ENCODE results near the gene AP5S1. TPM values are rescaled to one million over a fixed set of nuclear protein-coding genes. Genes with fewer than 3 reads are reported as not detected.

Gene AP5S1
- total RNA-seq, 4 donors from 2014 or later, result 16.0 to 46.3 (median 35.0) TPM

- peak; percentile 52 to 59 for DNase-seq
- Histone ChIP-seq H3K27me3 (no peaks in the 10 kb centered on the region), H3K27ac (no peak overlapping the region), H3K9me3 (no peaks in the 10 kb centered on the region), H3K4me3 (replicated peaks in 1 of 3) (peak overlapping the region in 2 of 3 donors; percentile 20 to 29), H3K4me1 (peaks cover 8 to 24% of the 10 kb centered on the region in 2 donors), H3K36me3 (no peaks in the 10 kb centered on the region)
- 12 to 18% methylated on average over 12 to 33 of the region's 70 CpGs for WGBS, 2 donors
- TF ChIP-seq CTCF (IDR thresholded peaks at IDR 0.05) (peak in 1 of 6 experiments; percentile 20), POLR2A (IDR thresholded peaks at IDR 0.05) (no peak)
- intact Hi-C loops (cut with DNase I), result no loop called here
These were observed 42.4 kb upstream of the AP5S1 start for GRCh38 chr20:3777716-3778629.

- Histone ChIP-seq H3K4me3 (replicated peaks in 1 of 3) (no peak overlapping the region), H3K9me3 (no peaks in the 10 kb centered on the region), H3K4me1 (peaks cover 8 to 34% of the 10 kb centered on the region in 2 donors), H3K27ac (no peak overlapping the region), H3K36me3 (no peaks in the 10 kb centered on the region), H3K27me3 (no peaks in the 10 kb centered on the region)
- no peak for TF ChIP-seq CTCF (IDR thresholded peaks at IDR 0.05)
- no peak for TF ChIP-seq POLR2A (IDR thresholded peaks at IDR 0.05)
- DNase-seq, result no peak
- WGBS, 2 donors, result 65 to 73% methylated on average over 12 to 18 of the region's 18 CpGs
- intact Hi-C loops (cut with DNase I), result no loop called here
These were observed 41.4 kb upstream of the AP5S1 start for GRCh38 chr20:3778976-3779375.

DNA sequence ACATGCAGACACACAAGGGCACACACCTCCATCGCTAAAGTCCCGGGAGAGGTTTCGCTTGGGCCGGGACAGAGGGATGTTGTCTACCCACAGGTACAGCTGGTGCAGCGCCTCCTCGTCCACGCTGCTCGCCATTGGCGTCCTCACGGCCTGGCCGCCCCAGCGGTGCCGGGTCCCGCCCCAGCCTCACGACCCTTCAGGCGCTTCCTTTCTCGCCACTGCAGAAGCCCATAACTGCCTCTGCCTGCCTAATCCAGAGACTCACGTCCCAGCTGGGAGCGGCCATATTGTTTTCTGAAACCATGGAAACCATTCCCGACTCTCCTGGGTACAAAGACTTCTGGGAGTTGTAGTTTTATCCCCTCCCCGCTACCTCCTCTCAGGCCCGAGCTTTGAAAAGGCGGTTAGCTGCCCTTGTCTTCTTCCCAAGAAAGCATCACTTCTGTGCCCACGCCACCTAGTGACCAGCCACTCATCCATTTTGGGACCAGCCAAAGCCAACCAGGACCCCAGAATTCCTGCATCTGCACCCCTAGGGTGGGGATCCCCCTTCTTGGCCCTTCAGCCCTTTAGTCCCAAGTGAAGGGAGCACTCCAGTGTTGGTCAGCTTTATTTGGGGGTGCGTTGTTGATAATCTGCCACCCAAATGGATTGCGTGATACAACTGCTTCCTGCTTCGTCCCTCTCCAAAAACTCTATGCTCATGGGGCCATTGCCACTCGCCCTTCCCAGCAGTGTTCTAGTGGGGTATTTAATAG, 39.0 kb upstream of the AP5S1 start, which contains the start of gene SPEF1:
SPEF1 (minus strand) TSS at position 296 of the 758 bp plus-strand sequence; CDS start at position 135, 161 bp downstream.
- peak within 1 kb of the TSS in 2 of 3 donors; percentile 6 to 22 for H3K4me3 ChIP-seq (replicated peaks in 1 of 3)
- peaks cover 25 to 52% of the 10 kb centered on the region in 2 donors for H3K4me1 ChIP-seq
- H3K36me3 ChIP-seq, result no peaks in the 10 kb centered on the region
- no peaks in the 10 kb centered on the region for H3K9me3 ChIP-seq
- 18 to 24% methylated on average over 14 to 28 of the region's 28 CpGs for WGBS, 2 donors
- H3K27ac ChIP-seq, result no peak within 1 kb of the TSS
- peak in 4 of 6 experiments; percentile 28 to 40 (median 34) for TF ChIP-seq CTCF (IDR thresholded peaks at IDR 0.05)
- no peak for TF ChIP-seq POLR2A (IDR thresholded peaks at IDR 0.05)
- H3K27me3 ChIP-seq, result no peaks in the 10 kb centered on the region
- intact Hi-C loops (cut with DNase I), result no loop called here
- DNase-seq, result peak; percentile 72 to 75

- no peaks in the 10 kb centered on the region for H3K27me3 ChIP-seq
- peak overlapping the region in 2 of 3 donors; percentile 18 to 24 for H3K27ac ChIP-seq
- TF ChIP-seq POLR2A (IDR thresholded peaks at IDR 0.05), result no peak
- no peak for TF ChIP-seq CTCF (IDR thresholded peaks at IDR 0.05)
- H3K4me1 ChIP-seq, result peaks cover 25 to 51% of the 10 kb centered on the region in 2 donors
- no peaks in the 10 kb centered on the region for H3K9me3 ChIP-seq
- H3K4me3 ChIP-seq (replicated peaks in 1 of 3), result no peak overlapping the region
- WGBS, 2 donors, result 68 to 74% methylated on average over 6 of the region's 6 CpGs
- intact Hi-C loops (cut with DNase I), result no loop called here
- no peak for DNase-seq
- no peaks in the 10 kb centered on the region for H3K36me3 ChIP-seq
These were observed 37.8 kb upstream of the AP5S1 start for GRCh38 chr20:3782597-3782996.
